Measurements from ENCODE around the gene ZNF302.

Gene ZNF302

GRCh38 chr19:34711890-34712289, 34.4 kb downstream of the ZNF302 start:
- H3K4me3 ChIP-seq (ENCODE audit: low read length), result no peak overlapping the region
- TF ChIP-seq CTCF (conservative IDR thresholded peaks at IDR 0.05; ENCODE audit: low read length), result no peak
- no peak for DNase-seq (ENCODE audit: low read depth)

- DNase-seq (ENCODE audit: low read depth), result peak; percentile 81
- TF ChIP-seq CTCF (conservative IDR thresholded peaks at IDR 0.05; ENCODE audit: low read length), result peak; percentile 69
- no peak overlapping the region for H3K4me3 ChIP-seq (ENCODE audit: low read length)
These were observed 35.1 kb downstream of the ZNF302 start for GRCh38 chr19:34712395-34713261.

GRCh38 chr19:34713262-34713637, 35.8 kb downstream of the ZNF302 start:
- DNase-seq (ENCODE audit: low read depth), result no peak
- no peak for TF ChIP-seq CTCF (conservative IDR thresholded peaks at IDR 0.05; ENCODE audit: low read length)
- no peak overlapping the region for H3K4me3 ChIP-seq (ENCODE audit: low read length)

- H3K4me3 ChIP-seq (ENCODE audit: low read length), result no peak overlapping the region
- TF ChIP-seq CTCF (conservative IDR thresholded peaks at IDR 0.05; ENCODE audit: low read length), result no peak
- no peak for DNase-seq (ENCODE audit: low read depth)
These were observed 37.9 kb downstream of the ZNF302 start for GRCh38 chr19:34715357-34715756.

- no peak overlapping the region for H3K4me3 ChIP-seq (ENCODE audit: low read length)
- TF ChIP-seq CTCF (conservative IDR thresholded peaks at IDR 0.05; ENCODE audit: low read length), result no peak
- no peak for DNase-seq (ENCODE audit: low read depth)
These were observed 44.9 kb downstream of the ZNF302 start for GRCh38 chr19:34722353-34722752.

- no peak for TF ChIP-seq CTCF (conservative IDR thresholded peaks at IDR 0.05; ENCODE audit: low read length)
- no peak overlapping the region for H3K4me3 ChIP-seq (ENCODE audit: low read length)
- DNase-seq (ENCODE audit: low read depth), result no peak
These were observed 47.9 kb downstream of the ZNF302 start for GRCh38 chr19:34725400-34725799.
